ENCODE measurements around the gene YTHDF1. TPM values are rescaled to one million over a fixed set of nuclear protein-coding genes. Genes with fewer than 3 reads are reported as not detected.
"Not testable (repeated sequence)": the region's sequence is repeated elsewhere in the genome, so short reads cannot be mapped to it uniquely, and the experiment has no call there.

Gene YTHDF1
- total RNA-seq, 6 experiments from 2014 or later, result 35.4 to 40.0 (median 37.2) TPM

GRCh38 chr20:63160641-63161175 is 55.2 kb downstream of the YTHDF1 start:
- DNase-seq, result no peak
- Mint-ChIP-seq H3K36me3 (ENCODE audit: low read depth) (no peaks in the 10 kb centered on the region), H3K27me3 (ENCODE audit: insufficient read depth) (peaks cover 43% of the 10 kb centered on the region), H3K9me3 (no peaks in the 10 kb centered on the region; the same call in 1 of the 2 replicates), H3K27ac (no peak overlapping the region), H3K4me1 (ENCODE audit: low read depth) (no peaks in the 10 kb centered on the region), H3K4me3 (no peak overlapping the region)
- no peak for TF ChIP-seq CTCF (IDR thresholded peaks at IDR 0.05)

GRCh38 chr20:63159826-63160640 is 55.9 kb downstream of the YTHDF1 start:
- Mint-ChIP-seq H3K9me3 (no peaks in the 10 kb centered on the region; the same call in 1 of the 2 replicates), H3K4me3 (no peak overlapping the region), H3K27ac (no peak overlapping the region), H3K27me3 (ENCODE audit: insufficient read depth) (peaks cover 44% of the 10 kb centered on the region), H3K36me3 (ENCODE audit: low read depth) (no peaks in the 10 kb centered on the region), H3K4me1 (ENCODE audit: low read depth) (no peaks in the 10 kb centered on the region)
- no peak for TF ChIP-seq CTCF (IDR thresholded peaks at IDR 0.05)
- no peak for DNase-seq

- H3K4me1 Mint-ChIP-seq (ENCODE audit: low read depth); H3K4me3 Mint-ChIP-seq; H3K9me3 Mint-ChIP-seq; DNase-seq; H3K36me3 Mint-ChIP-seq (ENCODE audit: low read depth); H3K27ac Mint-ChIP-seq: not testable (repeated sequence)
- peaks cover 44% of the 10 kb centered on the region for H3K27me3 Mint-ChIP-seq (ENCODE audit: insufficient read depth)
These were observed 56.7 kb downstream of the YTHDF1 start for GRCh38 chr20:63159251-63159650.

- Mint-ChIP-seq H3K4me1 (ENCODE audit: low read depth) (no peaks in the 10 kb centered on the region), H3K36me3 (ENCODE audit: low read depth) (no peaks in the 10 kb centered on the region), H3K27ac (no peak overlapping the region), H3K9me3 (no peaks in the 10 kb centered on the region; the same call in 1 of the 2 replicates), H3K4me3 (no peak overlapping the region), H3K27me3 (ENCODE audit: insufficient read depth) (peaks cover 44% of the 10 kb centered on the region)
- no peak for DNase-seq
- TF ChIP-seq CTCF (IDR thresholded peaks at IDR 0.05), result no peak
These were observed 57.1 kb downstream of the YTHDF1 start for GRCh38 chr20:63158845-63159244.

GRCh38 chr20:63158352-63158751 is 57.6 kb downstream of the YTHDF1 start:
- no peak for DNase-seq
- Mint-ChIP-seq H3K9me3 (no peaks in the 10 kb centered on the region; the same call in 1 of the 2 replicates), H3K4me1 (ENCODE audit: low read depth) (no peaks in the 10 kb centered on the region), H3K27me3 (ENCODE audit: insufficient read depth) (peaks cover 45% of the 10 kb centered on the region), H3K4me3 (no peak overlapping the region), H3K27ac (no peak overlapping the region), H3K36me3 (ENCODE audit: low read depth) (no peaks in the 10 kb centered on the region)
- TF ChIP-seq CTCF (IDR thresholded peaks at IDR 0.05), result no peak

- H3K4me1 Mint-ChIP-seq (ENCODE audit: low read depth); H3K27ac Mint-ChIP-seq; H3K36me3 Mint-ChIP-seq (ENCODE audit: low read depth); DNase-seq; H3K4me3 Mint-ChIP-seq; H3K9me3 Mint-ChIP-seq: not testable (repeated sequence)
- H3K27me3 Mint-ChIP-seq (ENCODE audit: insufficient read depth), result peaks cover 44% of the 10 kb centered on the region
- peak; percentile 17; the same call in 1 of the 2 replicates for TF ChIP-seq CTCF (IDR thresholded peaks at IDR 0.05)
These were observed 58.5 kb downstream of the YTHDF1 start for GRCh38 chr20:63157431-63157830.
